ENCODE data around the gene TRAPPC3.
A peak's percentile ranks its signal among the peaks of the same experiment; 100 is the strongest.

DNA sequence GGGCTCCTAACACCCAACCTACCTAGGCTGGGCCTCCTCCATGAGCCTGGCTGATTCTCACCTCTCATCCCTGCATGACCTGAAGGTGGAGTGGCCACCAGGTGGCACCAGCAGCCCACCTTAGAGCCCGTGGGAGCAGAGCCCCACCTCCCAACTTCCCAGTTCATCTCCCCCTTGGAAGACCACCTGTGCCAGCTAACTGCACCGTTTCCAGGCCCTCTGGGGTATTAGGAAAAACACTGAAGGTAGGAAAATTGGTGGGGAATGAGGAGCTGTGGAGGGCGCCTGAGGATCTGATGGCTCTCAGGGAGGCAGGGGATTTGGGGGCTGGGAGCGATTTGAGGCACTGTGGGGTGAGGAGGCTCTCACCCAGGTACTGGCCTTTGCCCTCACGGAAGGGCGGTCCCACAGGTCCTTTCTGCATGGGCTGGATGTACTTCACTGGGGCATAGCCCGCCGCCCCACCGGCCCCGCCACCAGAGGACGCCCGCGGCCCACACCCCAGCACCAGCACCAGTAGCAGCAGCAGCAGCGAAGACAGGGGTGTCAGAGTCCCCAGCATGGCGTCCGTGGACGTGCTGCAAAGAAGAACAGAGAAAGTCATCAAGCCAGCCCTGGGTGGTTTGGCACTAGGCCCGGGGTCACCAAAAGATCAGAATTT lies 49.5 kb downstream of the TRAPPC3 start:
- TF ChIP-seq CTCF (IDR thresholded peaks at IDR 0.05; ENCODE audit: insufficient read depth, low read length, poor library complexity, severe bottlenecking) (peak; percentile 80), EZH2phosphoT487 (conservative IDR thresholded peaks at IDR 0.05; ENCODE audit: low read length) (no peak)

All from SU-DHL-6 (cell line).